ENCODE results near the gene NEK9.

NEK9 gene

DNA sequence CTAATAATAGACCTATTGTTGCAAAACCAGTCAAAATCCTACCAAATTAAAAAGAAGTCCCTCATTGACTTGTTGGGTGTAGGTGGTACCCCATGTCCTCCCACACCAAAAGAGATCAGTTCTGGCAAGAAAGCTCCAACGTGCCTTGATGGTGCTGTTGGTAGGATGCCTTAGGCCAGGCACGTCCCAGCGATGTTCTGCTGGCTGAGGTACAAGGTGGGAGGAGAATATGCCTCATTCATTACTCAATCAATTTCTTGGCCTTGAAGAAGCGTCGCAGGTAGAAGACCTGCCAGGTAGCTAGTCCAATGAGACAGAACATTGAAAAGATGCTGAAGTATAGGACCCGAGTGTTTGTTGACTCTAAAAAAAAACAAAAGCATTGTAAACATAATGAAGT, 7.8 kb upstream of the NEK9 start:
- Histone ChIP-seq H4K91ac (ENCODE audit: low read depth, low read length) (no peak overlapping the region), H3K27ac (ENCODE audit: low read depth, low read length) (no peak overlapping the region), H2BK120ac (ENCODE audit: insufficient read depth, low read length, poor library complexity) (no peak overlapping the region), H2AK5ac (ENCODE audit: low read length) (no peak overlapping the region), H3K79me2 (ENCODE audit: control insufficient read depth, insufficient read depth, low read length, poor library complexity) (no peaks in the 10 kb centered on the region), H3K23ac (ENCODE audit: low read length) (no peak overlapping the region), H3K4me1 (ENCODE audit: control insufficient read depth in 1 of 2, insufficient read depth in 2 of 2, low read length in 2 of 2) (no peaks in the 10 kb centered on the region), H2BK12ac (ENCODE audit: low read length) (no peak overlapping the region), H4K8ac (ENCODE audit: low read depth, low read length) (no peak overlapping the region), H3K4ac (ENCODE audit: low read depth, low read length) (no peak overlapping the region), H3K18ac (ENCODE audit: low read length) (no peak overlapping the region), H3K4me3 (ENCODE audit: low read depth, low read length) (no peak overlapping the region), H3K14ac (ENCODE audit: low read length) (no peak overlapping the region), H3K79me1 (ENCODE audit: low read length) (no peaks in the 10 kb centered on the region), H3K9ac (ENCODE audit: low read length) (no peak overlapping the region), H3K4me2 (ENCODE audit: low read length) (no peak overlapping the region), H3K36me3 (ENCODE audit: control insufficient read depth in 1 of 2, insufficient read depth in 2 of 2, low read length in 2 of 2) (peaks cover 8 to 10% of the 10 kb centered on the region in 2 experiments), H3K9me3 (ENCODE audit: insufficient read depth, low read depth, low read length) (peaks cover 1% of the 10 kb centered on the region), H3K27me3 (ENCODE audit: insufficient read depth, low read length) (no peaks in the 10 kb centered on the region), H4K12ac (ENCODE audit: low read depth, low read length) (no peak overlapping the region), H2BK5ac (ENCODE audit: low read depth, low read length, poor library complexity) (no peak overlapping the region), H2AFZ (ENCODE audit: insufficient read depth, low read length, poor library complexity) (no peak overlapping the region)
- no CpG with 5 or more reads among the region's 6 CpGs for WGBS (ENCODE audit: extremely low coverage, insufficient coverage, insufficient read length)
- no peak for DNase-seq

DNA sequence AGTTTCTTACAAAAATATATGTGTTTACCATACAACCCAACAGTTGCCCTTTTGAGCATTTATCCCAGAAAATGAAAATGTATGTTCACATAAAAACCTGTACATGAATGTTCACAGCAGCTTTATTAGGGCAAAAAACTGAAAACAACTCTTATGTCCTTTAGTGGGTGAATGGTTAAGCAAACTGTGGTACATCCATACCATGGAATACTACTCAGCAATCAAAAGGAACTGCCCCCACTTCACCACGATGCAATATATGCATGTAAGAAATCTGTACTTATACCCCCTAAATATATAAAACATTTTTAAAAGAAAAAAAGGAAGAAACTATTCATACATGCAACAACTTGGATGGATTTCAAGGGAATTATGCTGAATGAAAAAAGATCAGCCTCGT, 6.7 kb upstream of the NEK9 start:
- WGBS (ENCODE audit: extremely low coverage, insufficient coverage, insufficient read length) = no CpG with 5 or more reads among the region's 2 CpGs
- DNase-seq = no peak
- no peak overlapping the region for H3K27ac ChIP-seq (ENCODE audit: low read depth, low read length)
- no peak overlapping the region for H3K18ac ChIP-seq (ENCODE audit: low read length)
- H3K79me2 ChIP-seq (ENCODE audit: control insufficient read depth, insufficient read depth, low read length, poor library complexity) = no peaks in the 10 kb centered on the region
- H2AFZ ChIP-seq (ENCODE audit: insufficient read depth, low read length, poor library complexity) = no peak overlapping the region
- H2BK120ac ChIP-seq (ENCODE audit: insufficient read depth, low read length, poor library complexity) = no peak overlapping the region
- H3K14ac ChIP-seq (ENCODE audit: low read length) = no peak overlapping the region
- H3K23ac ChIP-seq (ENCODE audit: low read length) = no peak overlapping the region
- H4K91ac ChIP-seq (ENCODE audit: low read depth, low read length) = no peak overlapping the region
- H4K8ac ChIP-seq (ENCODE audit: low read depth, low read length) = no peak overlapping the region
- H2BK12ac ChIP-seq (ENCODE audit: low read length) = no peak overlapping the region
- no peak overlapping the region for H3K4me2 ChIP-seq (ENCODE audit: low read length)
- H3K4ac ChIP-seq (ENCODE audit: low read depth, low read length) = no peak overlapping the region
- no peak overlapping the region for H3K4me3 ChIP-seq (ENCODE audit: low read depth, low read length)
- no peak overlapping the region for H2BK5ac ChIP-seq (ENCODE audit: low read depth, low read length, poor library complexity)
- no peaks in the 10 kb centered on the region for H3K79me1 ChIP-seq (ENCODE audit: low read length)
- peaks cover 8 to 10% of the 10 kb centered on the region in 2 experiments for H3K36me3 ChIP-seq (ENCODE audit: control insufficient read depth in 1 of 2, insufficient read depth in 2 of 2, low read length in 2 of 2)
- peaks cover 1% of the 10 kb centered on the region for H3K9me3 ChIP-seq (ENCODE audit: insufficient read depth, low read depth, low read length)
- H2AK5ac ChIP-seq (ENCODE audit: low read length) = no peak overlapping the region
- H3K27me3 ChIP-seq (ENCODE audit: insufficient read depth, low read length) = no peaks in the 10 kb centered on the region
- no peaks in the 10 kb centered on the region for H3K4me1 ChIP-seq (ENCODE audit: control insufficient read depth in 1 of 2, insufficient read depth in 2 of 2, low read length in 2 of 2)
- no peak overlapping the region for H3K9ac ChIP-seq (ENCODE audit: low read length)
- H4K12ac ChIP-seq (ENCODE audit: low read depth, low read length) = no peak overlapping the region

GRCh38 chr14:75132382-75133086, 5.7 kb upstream of the NEK9 start:
- H3K9ac ChIP-seq (ENCODE audit: low read length) = no peak overlapping the region
- H3K4ac ChIP-seq (ENCODE audit: low read depth, low read length) = no peak overlapping the region
- no peak overlapping the region for H2AK5ac ChIP-seq (ENCODE audit: low read length)
- no peak overlapping the region for H3K27ac ChIP-seq (ENCODE audit: low read depth, low read length)
- H3K27me3 ChIP-seq (ENCODE audit: insufficient read depth, low read length) = no peaks in the 10 kb centered on the region
- no peak overlapping the region for H4K12ac ChIP-seq (ENCODE audit: low read depth, low read length)
- no peak overlapping the region for H3K14ac ChIP-seq (ENCODE audit: low read length)
- no peak overlapping the region for H3K18ac ChIP-seq (ENCODE audit: low read length)
- no peak overlapping the region for H3K23ac ChIP-seq (ENCODE audit: low read length)
- no peak overlapping the region for H2BK12ac ChIP-seq (ENCODE audit: low read length)
- no peak overlapping the region for H3K4me2 ChIP-seq (ENCODE audit: low read length)
- no peaks in the 10 kb centered on the region for H3K79me2 ChIP-seq (ENCODE audit: control insufficient read depth, insufficient read depth, low read length, poor library complexity)
- peaks cover 1% of the 10 kb centered on the region for H3K9me3 ChIP-seq (ENCODE audit: insufficient read depth, low read depth, low read length)
- no peak overlapping the region for H2AFZ ChIP-seq (ENCODE audit: insufficient read depth, low read length, poor library complexity)
- no peak overlapping the region for H2BK120ac ChIP-seq (ENCODE audit: insufficient read depth, low read length, poor library complexity)
- no peak overlapping the region for H4K91ac ChIP-seq (ENCODE audit: low read depth, low read length)
- no peaks in the 10 kb centered on the region for H3K79me1 ChIP-seq (ENCODE audit: low read length)
- no peak overlapping the region for H3K4me3 ChIP-seq (ENCODE audit: low read depth, low read length)
- H4K8ac ChIP-seq (ENCODE audit: low read depth, low read length) = no peak overlapping the region
- no peak overlapping the region for H2BK5ac ChIP-seq (ENCODE audit: low read depth, low read length, poor library complexity)
- peak; percentile 61 to 96 for DNase-seq
- no peaks in the 10 kb centered on the region for H3K4me1 ChIP-seq (ENCODE audit: control insufficient read depth in 1 of 2, insufficient read depth in 2 of 2, low read length in 2 of 2)
- peaks cover 10 to 12% of the 10 kb centered on the region in 2 experiments for H3K36me3 ChIP-seq (ENCODE audit: control insufficient read depth in 1 of 2, insufficient read depth in 2 of 2, low read length in 2 of 2)
- WGBS (ENCODE audit: extremely low coverage, insufficient coverage, insufficient read length) = no CpG with 5 or more reads among the region's 4 CpGs

GRCh38 chr14:75128596-75128990, 1.7 kb upstream of the NEK9 start:
- H4K91ac ChIP-seq (ENCODE audit: low read depth, low read length) = no peak overlapping the region
- H4K8ac ChIP-seq (ENCODE audit: low read depth, low read length) = no peak overlapping the region
- no peaks in the 10 kb centered on the region for H3K27me3 ChIP-seq (ENCODE audit: insufficient read depth, low read length)
- no peaks in the 10 kb centered on the region for H3K9me3 ChIP-seq (ENCODE audit: insufficient read depth, low read depth, low read length)
- H3K4ac ChIP-seq (ENCODE audit: low read depth, low read length) = no peak overlapping the region
- no peak overlapping the region for H2BK12ac ChIP-seq (ENCODE audit: low read length)
- H2AFZ ChIP-seq (ENCODE audit: insufficient read depth, low read length, poor library complexity) = no peak overlapping the region
- H2AK5ac ChIP-seq (ENCODE audit: low read length) = no peak overlapping the region
- no peak overlapping the region for H3K14ac ChIP-seq (ENCODE audit: low read length)
- no peak overlapping the region for H3K4me3 ChIP-seq (ENCODE audit: low read depth, low read length)
- H3K9ac ChIP-seq (ENCODE audit: low read length) = no peak overlapping the region
- no peak overlapping the region for H2BK5ac ChIP-seq (ENCODE audit: low read depth, low read length, poor library complexity)
- peaks cover 9% of the 10 kb centered on the region for H3K79me1 ChIP-seq (ENCODE audit: low read length)
- H3K27ac ChIP-seq (ENCODE audit: low read depth, low read length) = no peak overlapping the region
- peaks cover 7% of the 10 kb centered on the region for H3K79me2 ChIP-seq (ENCODE audit: control insufficient read depth, insufficient read depth, low read length, poor library complexity)
- no peak for DNase-seq
- no peak overlapping the region for H3K4me2 ChIP-seq (ENCODE audit: low read length)
- H3K23ac ChIP-seq (ENCODE audit: low read length) = no peak overlapping the region
- H3K18ac ChIP-seq (ENCODE audit: low read length) = no peak overlapping the region
- WGBS (ENCODE audit: extremely low coverage, insufficient coverage, insufficient read length) = no CpG with 5 or more reads among the region's 5 CpGs
- H4K12ac ChIP-seq (ENCODE audit: low read depth, low read length) = no peak overlapping the region
- H3K4me1 ChIP-seq (ENCODE audit: control insufficient read depth in 1 of 2, insufficient read depth in 2 of 2, low read length in 2 of 2) = peaks cover 0 to 4% of the 10 kb centered on the region in 2 experiments
- peaks cover 0 to 7% of the 10 kb centered on the region in 2 experiments for H3K36me3 ChIP-seq (ENCODE audit: control insufficient read depth in 1 of 2, insufficient read depth in 2 of 2, low read length in 2 of 2)
- H2BK120ac ChIP-seq (ENCODE audit: insufficient read depth, low read length, poor library complexity) = no peak overlapping the region

Data from trophoblast cell (in vitro differentiated cells and primary cell).